HG03025 (cell line): ENCODE measurements around the gene IFITM5.

Experiments
- ATAC-seq: cut with Tn5 transposase; IDR thresholded peaks from one replicate; pipeline ENCODE4 v1.9.1; 2021; ENCODE audit warnings: mild to moderate bottlenecking, moderate library complexity; ENCODE audit not compliant: unreplicated experiment, low FRiP score

The IFITM5 gene

DNA sequence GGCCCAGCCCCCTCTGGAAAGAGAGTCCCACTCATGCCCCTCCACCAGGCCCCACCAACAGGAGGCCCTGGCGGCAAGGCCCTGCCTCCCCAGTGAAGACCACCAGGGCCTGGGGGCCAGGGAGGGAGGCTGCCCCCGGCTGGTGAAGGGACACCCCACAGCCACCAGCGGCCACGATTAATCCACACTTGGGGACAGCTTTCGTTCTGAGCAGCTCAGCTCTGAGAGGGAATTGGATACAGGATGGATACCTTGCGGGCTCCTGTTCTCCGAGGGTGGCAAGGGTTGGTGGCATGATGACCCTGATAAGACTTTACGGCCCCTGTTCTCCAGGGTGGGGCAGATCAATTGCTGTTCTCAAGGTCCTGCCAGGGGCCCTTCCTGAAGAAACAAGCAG, 28.0 kb downstream of the IFITM5 start:
- no peak for ATAC-seq

DNA sequence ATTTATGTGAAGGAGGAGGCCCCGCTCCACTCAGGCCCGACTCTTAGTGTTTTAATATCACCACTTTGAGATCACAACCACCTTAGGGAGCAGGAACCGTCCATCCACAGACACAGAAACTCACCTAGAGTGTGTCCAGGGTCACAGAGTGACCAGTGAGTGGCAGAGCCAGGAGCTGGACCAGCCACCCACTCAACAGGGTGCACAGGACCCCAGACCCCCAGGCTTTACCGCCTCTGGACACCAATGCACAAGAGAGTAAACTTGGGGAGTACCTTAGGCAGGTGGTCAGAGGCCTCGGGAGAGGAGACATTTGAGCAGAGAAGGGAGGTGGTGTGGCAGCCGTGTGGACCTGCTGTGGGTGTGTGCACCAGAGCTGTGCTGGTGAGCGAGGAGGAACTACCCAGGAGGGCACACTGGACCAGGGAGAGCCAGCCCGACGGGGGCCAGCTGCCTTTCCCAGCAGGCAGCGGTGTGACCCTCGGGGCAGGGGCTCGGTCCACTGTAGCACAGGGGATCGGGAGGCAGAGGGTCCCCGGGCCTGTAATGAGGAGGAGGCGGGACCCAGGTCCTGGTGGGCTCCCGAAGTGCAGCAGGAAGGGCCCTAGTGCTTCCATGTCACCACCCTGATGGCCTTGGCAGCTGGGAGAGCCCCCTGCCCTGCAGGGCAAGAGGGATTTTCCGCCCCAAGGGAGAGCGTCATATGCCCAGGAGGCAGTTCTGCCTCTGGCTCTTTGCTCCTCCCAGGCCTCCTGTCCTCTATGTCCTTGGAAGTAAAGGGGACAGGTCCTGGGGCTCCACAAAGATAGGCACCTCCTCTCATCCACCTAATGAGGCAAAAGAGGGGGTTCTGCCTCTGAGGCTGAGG, 28.6 kb downstream of the IFITM5 start:
- no peak for ATAC-seq

DNA sequence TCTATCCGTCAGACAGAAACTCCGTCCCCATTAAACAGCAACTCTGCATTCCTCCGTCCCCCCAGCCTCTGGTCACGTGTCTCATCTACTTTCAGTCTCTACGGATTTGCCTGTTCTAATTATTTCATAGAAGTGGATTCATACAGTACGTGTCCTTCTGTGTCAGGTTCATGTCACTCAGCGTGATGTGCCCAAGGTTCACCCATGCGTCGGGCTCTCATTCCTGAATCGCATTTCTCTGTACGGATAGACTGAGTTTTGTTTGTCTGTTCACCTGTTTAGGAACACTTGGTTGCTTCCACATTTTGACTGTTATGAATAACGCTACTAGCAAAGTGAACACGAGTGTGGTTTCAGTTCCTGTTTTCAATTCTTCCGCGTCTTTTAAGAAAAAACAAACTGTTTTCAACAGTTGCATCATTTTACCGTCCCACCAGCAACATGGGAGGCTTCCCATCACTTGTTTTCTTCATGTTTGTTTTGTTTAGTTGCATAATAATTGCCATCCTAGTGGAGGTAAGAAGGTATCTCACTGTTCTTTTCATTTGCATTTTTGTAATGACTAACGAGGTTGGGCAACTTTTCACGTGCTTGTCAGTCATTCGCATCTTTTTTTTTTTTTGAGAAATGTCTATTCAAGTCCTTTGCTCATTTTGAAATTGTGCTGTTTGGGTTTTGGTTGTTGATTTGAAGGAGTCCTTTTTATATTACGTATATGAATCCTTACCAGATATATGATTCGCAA, 30.0 kb downstream of the IFITM5 start:
- ATAC-seq, result peak; percentile 66

DNA sequence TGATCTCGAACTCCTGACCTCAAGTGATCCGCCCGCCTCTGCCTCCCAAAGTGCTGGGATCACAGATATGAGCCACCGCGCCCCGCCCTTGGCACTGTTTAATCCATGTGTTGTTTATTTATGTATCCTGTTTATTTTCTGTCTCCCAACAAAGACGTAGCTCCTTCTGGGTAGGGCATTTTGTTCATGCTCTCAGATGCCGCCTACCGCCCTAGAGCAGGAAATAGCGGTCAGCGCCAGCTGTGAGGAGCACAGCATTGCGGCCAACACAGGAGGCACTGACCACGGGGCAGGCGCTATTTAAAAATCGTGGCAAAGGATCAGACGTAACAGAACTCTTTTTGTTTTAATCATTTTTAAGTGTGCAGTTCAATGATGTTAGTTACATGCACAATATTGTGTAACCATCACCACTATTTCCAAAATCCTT, 30.6 kb downstream of the IFITM5 start:
- ATAC-seq, result peak; percentile 45

DNA sequence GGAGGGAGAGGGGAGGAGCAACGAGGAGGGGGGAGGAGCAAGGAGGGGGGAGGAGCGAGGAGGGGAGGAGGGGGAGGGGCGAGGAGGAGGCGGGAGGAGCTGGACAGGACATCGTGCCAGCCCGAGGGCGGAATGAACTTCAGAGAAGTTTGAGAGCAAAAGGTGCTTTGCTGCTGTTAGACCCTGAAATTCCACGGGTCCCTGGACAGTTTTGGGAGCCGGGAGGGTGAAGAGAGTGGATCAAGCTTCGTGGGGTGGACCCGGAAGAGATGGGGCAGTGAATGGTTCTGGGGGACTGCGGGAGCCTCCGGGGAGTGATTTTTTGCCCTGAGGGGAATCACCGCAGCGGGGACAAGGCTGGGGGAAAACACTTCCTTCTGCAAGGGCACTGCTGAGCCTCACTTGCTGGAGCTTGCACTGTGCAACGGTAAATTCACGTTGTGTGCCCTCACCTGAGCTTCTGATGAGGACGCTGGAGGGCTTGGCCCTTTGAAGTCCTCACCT, 31.8 kb downstream of the IFITM5 start:
- ATAC-seq, result no peak

DNA sequence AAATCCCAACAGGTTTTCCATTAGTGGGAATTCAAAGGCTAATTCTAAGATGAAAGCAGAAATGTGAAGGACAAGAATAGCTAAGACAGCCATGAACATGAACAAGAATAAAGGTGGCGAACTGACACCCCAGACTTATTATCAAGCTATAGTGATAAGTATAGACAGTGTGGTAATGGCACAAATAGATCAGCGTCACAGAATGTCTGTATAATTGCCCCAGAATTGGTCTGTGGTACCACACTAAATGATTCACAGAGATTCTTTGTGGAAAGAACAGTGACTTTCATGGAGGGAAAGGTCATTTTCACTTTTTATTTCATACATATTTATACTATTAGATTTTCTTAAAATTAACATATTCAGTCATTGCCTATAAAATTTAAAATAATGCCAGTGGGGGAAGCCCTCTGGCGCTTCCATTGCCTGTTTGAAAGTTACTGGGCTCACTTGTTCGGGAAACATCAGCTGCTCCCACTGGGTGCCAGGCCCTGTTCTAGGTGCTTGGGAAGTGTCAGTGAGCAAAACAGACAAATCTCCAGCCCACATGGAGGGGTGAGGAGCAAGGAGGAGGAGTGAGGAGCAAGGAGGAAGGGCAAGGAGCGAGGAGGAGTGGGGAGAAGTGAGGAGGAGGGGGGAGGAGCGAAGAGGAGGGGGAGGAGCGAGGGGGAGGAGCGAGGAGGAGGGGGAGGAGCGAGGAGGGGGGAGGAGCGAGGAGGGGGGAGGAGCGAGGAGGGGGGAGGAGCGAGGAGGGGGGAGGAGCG, 32.5 kb downstream of the IFITM5 start:
- no peak for ATAC-seq

DNA sequence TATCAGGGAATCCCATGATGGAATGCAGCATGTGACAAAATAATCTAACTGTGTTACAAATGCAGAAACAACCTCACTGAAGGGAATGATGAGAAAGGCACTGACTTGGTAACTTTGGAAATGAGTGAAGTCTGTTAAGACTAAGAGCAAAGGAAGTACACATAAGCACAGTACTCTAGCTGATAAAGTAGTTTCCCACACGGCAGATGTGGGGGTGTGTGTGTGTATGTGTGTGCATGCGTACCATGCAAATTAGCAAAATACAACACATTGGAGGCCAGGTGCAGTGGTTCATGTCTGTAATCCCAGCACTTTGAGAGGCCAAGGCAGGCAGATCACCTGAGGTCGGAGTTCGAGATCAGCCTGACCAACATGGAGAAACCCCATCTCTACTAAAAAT, 37.7 kb downstream of the IFITM5 start:
- ATAC-seq, result no peak

DNA sequence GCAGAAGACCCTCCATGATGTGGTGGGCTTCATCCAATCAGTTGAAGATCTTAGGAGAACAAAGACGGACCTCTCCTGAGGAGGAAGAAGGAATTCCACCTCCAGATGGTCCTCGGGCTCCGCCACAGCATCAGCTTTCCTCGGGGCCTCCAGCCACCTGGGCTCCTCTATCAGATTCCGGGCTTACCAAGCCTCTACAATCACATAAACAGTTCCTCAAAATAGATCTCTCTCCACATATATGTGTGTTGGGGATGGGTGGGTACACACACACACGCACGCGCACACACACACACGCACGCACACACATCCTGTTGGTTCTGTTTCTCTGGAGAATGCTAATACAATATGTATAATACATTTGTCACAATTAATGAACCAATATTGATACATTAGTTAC, 39.9 kb downstream of the IFITM5 start:
- no peak for ATAC-seq

DNA sequence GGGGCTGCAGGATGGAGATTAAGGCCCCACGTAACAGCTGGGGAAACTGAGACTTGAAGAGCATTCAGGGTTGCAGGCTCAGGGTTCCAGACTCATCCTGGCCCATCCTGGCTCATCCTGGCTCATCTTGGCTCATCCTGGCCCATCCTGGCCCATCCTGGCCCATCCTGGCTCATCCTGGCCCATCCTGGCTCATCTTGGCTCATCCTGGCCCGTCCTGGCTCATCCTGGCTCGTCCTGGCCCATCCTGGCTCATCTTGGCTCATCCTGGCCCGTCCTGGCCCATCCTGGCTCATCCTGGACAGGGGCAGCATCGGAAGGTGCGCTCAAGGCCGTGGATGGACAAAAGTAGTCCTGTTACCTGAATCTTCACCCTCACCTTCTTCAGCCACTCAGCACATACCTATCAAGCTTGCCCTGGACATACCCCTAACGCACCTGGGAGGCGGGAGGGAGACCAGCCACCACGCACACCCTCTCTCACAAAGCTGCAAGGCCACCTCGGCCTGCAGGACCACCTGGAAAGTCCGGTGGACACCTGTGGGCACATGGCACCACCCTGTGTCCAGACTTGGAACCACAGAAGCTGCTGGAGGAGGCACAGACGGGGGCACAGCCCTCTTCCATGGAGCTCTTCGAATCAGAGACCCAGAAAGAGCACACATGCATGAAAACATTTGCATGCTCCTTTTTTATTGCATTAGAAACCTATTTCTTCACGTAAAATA, 41.4 kb downstream of the IFITM5 start:
- ATAC-seq, result no peak

DNA sequence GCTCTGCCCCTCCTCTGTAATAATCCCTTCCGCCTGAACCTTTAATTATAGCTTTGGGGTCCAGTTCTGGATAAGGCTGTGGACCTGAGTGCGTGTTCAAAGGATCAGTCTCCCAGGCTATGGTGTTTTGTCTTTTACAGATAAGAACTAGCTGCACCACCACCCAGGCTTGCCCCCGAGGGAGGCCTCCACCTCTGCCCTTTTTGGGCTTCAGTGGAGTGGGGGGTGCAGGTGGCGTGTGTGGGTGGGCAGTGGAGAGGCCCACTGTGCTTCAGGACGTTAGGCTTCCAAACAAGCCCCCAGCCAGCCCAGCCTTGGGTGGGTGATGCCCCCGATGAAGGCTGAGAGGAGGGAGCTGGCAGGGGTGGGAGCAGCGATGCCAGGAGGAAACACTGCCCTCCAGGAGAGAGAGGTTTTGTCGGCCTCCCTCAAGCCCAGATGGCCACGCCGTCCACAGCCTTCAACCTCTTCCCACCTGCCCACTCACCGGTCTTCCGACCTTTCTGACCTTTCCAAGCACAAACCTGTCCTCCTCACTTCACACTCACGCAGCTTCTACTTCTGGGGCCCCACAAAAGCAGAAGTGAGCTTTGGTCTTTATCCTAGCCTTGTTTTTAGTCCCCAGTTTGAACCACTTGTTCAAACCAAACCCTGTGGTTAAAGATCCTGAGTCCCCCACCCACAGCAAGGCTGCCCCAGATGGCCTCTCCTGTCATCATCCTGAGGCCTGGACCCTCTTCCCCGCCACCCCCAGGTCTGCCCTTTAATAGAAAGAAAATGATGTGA, 42.2 kb downstream of the IFITM5 start:
- ATAC-seq, result no peak

DNA sequence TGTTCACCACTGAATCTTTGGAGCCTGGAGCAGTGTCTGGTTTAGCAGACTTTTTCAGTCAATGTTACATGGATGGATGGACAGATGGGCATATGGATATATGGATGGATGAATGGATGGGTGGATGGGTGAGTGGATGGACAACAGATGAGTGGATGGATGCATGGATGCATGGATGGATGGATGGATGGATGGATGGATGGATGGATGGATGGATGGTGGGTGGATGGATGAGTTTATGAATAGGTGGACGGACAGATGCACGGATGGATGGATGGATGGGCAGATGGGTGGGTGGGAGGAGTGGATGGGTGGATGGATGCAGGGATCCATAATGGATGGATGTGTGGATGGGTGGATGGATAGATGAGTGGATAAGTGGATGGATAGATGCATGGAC, 43.5 kb downstream of the IFITM5 start:
- ATAC-seq, result no peak

DNA sequence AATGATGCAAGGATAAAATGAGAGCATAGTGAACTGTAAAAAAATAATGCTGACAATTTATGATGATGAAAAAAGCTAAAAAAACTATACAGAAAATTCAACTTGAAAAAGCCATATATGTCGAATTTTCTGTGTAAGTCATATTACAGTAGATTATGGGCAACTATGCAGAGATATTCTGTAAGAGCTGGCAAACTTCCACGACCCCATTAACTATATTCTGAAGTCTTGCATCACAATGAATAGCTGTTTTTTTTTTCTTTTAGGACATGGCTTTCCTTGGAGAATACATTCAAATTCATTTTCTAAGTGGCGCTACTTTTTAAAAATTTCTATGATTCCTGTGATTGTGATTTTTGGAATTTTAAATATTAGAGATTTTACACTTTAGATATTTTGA, 44.1 kb downstream of the IFITM5 start:
- no peak for ATAC-seq

DNA sequence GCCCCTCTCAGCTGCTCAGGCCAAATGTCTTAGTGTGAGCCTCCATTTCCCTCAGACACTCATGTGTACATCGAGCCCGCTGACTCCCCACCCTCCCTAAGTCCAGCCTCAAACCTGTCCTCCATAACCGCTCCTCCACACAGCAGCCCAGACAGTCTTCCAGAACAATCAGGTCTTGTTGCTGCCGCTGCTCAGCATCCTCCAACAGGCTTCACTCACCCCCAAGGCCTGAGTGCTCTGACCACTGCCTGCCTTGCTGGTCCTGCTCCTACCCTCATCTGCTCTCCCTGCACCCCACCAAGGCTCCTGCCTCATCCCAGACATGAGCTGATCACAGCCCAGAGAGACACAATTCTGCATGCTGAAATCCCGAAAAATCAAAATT, 45.4 kb downstream of the IFITM5 start:
- no peak for ATAC-seq

DNA sequence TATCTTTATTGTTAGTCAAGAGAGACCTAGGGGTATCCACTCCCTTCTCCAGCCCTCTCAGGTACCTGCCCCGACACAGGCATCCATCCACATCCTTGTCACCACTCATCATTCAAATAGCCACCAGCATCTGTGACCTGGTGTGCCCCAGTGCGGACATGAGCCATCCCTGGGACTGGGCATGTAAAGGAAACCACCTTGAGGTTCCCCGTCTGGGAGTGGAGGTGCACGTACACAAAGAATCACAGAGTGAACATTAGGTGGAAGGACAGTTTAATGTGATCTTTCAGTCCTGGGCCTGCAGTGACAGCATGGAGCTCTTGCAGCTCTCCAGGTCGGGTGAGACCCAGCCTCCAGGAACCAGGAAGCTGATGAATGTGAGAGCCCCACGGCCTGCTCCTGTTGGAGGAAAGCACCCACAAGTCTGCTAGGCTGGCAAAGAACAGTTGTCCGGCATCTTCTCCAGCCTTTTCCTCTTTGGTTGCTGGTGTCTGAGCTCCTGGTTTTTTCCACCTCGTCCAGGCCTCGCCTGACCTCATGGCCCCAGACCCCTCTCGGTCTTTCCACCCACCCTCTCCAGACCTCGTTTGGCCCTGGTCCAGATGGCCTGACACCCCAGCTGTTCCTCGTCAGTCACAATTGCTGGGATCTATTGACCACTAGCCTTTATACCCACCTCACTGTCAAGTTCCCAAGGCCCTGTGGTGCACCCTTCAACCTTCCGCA, 46.0 kb downstream of the IFITM5 start:
- ATAC-seq, result no peak

DNA sequence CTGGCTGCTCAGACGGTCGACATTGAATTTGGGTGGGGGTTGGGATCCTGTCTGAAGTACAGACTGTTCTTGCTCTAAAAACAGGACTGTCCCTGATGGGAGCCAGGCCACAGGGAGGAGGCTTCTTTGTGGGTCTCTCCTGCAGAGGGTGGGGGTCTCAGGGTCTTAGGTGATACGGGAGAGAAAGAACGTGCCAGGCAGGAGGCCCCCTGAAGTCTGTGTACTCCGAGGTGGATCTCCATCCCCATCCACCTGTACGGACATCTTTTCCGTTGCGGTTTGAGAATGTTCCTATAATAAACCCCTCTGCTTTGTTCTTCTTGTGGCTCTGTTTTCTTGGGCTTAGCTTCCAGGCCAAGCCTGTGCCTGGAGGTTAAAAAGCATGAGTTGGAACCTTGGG, 46.7 kb downstream of the IFITM5 start:
- ATAC-seq, result no peak

DNA sequence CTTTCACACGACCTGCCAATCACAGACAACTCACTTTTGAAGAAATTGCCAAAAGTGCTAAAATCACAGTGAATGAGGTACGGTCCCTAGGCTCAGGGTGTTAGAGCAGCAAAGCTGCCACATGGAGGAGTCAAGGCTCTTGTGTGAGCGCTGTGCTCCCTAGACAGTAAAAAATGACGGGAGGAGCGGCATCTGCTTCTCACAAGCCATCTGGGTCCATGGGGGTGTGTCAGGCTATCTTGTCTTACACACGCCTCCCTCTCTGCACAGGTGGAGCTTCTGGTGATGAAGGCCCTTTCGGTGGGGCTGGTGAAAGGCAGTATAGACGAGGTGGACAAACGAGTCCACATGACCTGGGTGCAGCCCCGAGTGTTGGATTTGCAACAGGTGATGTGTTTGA, 47.8 kb downstream of the IFITM5 start:
- ATAC-seq, result no peak

DNA sequence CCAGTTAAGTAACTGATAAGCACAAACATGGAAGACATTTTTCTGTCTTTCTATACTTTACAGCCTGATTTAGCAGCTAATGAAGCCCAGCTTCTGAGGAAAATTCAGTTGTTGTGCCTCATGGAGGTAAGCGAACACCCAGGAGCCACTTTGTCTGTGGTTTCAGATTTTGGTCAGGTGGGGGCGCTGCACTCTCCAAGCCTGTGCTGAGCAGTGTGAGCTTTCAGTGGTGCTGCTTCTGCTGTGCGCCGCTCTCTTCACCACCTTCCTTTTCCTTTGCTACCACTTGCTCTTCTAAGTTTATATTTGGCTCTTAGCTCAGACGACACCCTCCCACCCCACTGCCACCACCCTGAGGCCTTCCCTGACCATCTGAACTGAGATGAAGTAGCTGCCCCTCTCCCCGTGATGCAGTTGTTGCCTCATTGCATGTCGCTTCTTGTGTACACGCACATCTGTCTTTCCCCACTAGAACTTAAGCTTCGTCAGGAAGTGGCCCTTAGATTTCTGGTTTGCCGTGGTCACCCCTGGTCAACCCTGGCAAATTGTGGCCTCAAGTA, 48.5 kb downstream of the IFITM5 start:
- no peak for ATAC-seq

DNA sequence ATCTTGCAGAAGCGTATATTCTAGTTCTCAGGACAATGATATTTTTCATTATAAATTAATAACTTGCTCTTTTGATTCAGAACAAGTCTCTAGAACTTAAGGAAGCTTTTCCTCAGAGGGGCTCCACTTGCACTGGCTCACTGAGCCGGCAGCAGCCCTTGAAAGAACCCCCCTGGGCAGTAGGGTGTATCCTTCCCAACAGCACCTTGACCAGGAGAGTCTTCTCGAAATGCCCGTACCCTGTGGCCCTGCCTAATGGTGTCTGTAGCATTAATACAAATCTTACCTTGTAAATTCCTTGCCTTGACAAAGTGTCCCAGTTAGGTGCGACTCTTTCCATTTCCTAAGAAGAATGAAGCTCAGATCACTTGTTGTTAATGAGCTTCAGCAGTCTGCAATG, 49.1 kb downstream of the IFITM5 start:
- ATAC-seq, result no peak

DNA sequence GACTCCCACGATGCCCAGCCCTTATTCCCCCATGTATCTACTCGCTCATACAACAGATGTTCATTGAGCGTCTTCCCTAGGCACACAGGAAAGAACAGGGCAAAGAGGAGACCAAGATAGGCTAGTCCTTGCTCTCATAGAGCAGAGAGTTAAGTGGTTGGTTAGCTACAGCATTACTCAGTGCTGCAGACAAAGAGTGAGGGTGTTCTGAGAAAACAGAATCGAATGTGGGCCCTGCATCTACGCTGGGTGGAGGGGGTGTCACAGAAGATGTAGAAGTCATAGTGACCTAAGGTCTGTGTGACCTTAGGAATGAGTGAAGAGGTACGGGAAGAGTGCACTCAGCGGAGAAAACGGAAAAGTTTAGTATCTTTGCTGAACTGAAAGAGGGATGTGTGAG, 50.3 kb downstream of the IFITM5 start:
- no peak for ATAC-seq
